ENCODE results near the gene NCOA3.

Gene NCOA3

DNA sequence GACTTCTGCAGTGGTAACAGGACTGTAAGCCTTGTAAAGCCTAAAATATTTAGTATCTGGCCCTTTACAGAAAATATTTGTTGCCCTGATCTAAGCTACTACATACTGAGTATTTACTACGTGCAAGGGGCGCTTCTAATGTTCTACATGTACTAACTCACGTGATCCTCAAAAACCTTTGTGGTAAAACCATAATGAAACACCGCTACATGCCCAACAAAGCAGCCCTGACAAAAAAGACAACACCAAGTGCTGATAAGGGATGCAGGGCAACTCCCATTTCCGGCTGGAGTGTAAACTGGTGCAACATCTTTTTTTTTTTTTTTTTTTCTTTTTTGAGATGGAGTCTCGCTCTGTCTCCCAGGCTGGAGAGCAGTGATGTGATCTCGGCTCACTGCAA is 198.6 kb downstream of the NCOA3 start:
- TF ChIP-seq TAF1 (IDR thresholded peaks at IDR 0.05; ENCODE audit: low read depth) (no peak), TEAD4 (IDR thresholded peaks at IDR 0.05) (no peak), ZBTB7A (IDR thresholded peaks at IDR 0.05; ENCODE audit: low read depth) (no peak), CEBPB (IDR thresholded peaks at IDR 0.05) (no peak), NFIC (IDR thresholded peaks at IDR 0.05) (no peak)
- TF ChIP-seq, protein P1, sequence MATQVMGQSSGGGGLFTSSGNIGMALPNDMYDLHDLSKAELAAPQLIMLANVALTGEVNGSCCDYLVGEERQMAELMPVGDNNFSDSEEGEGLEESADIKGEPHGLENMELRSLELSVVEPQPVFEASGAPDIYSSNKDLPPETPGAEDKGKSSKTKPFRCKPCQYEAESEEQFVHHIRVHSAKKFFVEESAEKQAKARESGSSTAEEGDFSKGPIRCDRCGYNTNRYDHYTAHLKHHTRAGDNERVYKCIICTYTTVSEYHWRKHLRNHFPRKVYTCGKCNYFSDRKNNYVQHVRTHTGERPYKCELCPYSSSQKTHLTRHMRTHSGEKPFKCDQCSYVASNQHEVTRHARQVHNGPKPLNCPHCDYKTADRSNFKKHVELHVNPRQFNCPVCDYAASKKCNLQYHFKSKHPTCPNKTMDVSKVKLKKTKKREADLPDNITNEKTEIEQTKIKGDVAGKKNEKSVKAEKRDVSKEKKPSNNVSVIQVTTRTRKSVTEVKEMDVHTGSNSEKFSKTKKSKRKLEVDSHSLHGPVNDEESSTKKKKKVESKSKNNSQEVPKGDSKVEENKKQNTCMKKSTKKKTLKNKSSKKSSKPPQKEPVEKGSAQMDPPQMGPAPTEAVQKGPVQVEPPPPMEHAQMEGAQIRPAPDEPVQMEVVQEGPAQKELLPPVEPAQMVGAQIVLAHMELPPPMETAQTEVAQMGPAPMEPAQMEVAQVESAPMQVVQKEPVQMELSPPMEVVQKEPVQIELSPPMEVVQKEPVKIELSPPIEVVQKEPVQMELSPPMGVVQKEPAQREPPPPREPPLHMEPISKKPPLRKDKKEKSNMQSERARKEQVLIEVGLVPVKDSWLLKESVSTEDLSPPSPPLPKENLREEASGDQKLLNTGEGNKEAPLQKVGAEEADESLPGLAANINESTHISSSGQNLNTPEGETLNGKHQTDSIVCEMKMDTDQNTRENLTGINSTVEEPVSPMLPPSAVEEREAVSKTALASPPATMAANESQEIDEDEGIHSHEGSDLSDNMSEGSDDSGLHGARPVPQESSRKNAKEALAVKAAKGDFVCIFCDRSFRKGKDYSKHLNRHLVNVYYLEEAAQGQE (IDR thresholded peaks at IDR 0.05; ENCODE audit: low read depth) = no peak

DNA sequence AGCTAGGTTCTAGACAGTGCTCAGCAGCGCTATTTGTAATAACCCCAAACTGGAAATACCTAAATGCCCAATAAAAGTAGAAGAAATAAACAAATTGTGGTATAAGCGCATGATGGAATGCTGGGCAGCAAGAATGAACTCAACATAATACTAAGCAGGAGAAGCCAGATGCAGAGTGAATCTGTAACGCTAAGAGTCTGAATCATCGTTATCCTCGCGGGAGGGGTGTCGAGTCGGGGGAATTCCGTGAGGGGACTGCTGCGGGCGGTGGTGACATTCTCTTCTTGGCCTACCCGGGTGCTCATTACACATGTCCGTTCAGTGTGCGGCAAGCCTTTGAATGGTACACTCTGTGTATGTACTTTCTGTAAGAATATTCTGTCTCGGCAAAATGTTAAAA is 199.9 kb downstream of the NCOA3 start:
- TF ChIP-seq EGR1 (IDR thresholded peaks at IDR 0.05) = no peak
- TF ChIP-seq FOXM1 (IDR thresholded peaks at IDR 0.05; ENCODE audit: borderline replicate concordance, low read depth) = no peak
- no peak for TF ChIP-seq EP300 (IDR thresholded peaks at IDR 0.05; ENCODE audit: borderline replicate concordance)
- TF ChIP-seq, protein P2, sequence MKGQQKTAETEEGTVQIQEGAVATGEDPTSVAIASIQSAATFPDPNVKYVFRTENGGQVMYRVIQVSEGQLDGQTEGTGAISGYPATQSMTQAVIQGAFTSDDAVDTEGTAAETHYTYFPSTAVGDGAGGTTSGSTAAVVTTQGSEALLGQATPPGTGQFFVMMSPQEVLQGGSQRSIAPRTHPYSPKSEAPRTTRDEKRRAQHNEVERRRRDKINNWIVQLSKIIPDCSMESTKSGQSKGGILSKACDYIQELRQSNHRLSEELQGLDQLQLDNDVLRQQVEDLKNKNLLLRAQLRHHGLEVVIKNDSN (IDR thresholded peaks at IDR 0.05) = no peak
- TF ChIP-seq CEBPB (IDR thresholded peaks at IDR 0.05) = no peak

DNA sequence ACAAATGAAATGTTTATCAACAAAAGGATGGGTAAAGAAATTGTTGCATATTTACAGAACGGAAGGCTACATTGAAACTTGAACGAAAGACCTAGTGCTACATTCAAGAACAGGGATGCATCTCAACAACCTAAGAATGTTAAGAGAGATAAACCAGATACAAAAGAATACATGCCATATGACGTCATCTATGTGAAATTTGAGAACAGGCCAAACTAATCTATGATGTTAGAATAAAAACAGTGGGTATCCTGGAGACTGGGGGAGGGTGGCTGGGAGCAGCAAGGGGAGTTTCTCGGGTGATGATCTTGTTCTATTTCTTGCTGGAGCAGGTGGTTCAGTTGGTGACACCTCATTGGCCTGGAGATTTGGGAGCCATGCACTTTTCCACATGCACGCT is 202.1 kb downstream of the NCOA3 start:
- TF ChIP-seq EP300 (IDR thresholded peaks at IDR 0.05; ENCODE audit: borderline replicate concordance) (no peak), ZBTB7A (IDR thresholded peaks at IDR 0.05; ENCODE audit: low read depth) (no peak), RAD21 (IDR thresholded peaks at IDR 0.05; ENCODE audit: low read depth) (no peak), TAF1 (IDR thresholded peaks at IDR 0.05; ENCODE audit: low read depth) (no peak)
- TF ChIP-seq, protein P2 (IDR thresholded peaks at IDR 0.05) = no peak

DNA sequence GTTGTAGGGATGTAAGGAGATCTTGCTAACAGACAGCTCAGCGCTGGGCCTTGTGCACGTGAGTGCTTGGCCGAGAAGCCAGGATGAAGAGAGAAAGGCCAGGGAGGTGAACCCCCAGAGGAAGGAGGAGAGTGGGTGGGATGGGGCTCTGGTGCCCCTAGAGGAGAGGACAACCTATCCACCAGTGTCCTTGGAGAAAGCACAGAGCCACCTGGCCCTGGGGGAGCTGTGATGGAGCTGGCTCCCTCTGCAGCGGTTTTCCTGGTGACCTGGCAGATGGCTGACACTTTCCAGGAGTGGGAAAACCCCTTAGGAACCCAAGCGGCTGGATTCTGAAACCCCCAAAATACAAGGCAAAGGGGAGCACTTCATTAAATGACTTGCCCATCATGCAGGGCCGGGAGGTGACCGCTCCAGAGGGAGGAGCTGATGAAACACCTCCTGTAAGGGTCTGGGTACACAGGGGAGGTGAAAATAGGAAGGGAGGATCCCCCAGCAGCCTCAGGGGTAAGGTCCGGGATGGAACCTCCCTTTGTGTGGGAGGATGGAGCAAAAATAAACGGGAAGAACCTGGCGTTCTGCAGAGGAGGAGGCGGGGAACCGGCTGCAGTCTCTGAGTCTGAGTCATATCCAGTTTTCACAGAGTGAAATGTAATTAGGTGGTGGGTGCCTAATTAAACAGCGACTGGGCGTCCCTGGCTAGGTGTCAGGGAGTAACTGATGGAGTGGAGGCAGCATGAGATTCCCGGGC is 203.2 kb downstream of the NCOA3 start:
- no peak for TF ChIP-seq CEBPB (IDR thresholded peaks at IDR 0.05)
- TF ChIP-seq, protein P3, sequence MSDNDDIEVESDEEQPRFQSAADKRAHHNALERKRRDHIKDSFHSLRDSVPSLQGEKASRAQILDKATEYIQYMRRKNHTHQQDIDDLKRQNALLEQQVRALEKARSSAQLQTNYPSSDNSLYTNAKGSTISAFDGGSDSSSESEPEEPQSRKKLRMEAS (IDR thresholded peaks at IDR 0.05) = no peak
- no peak for TF ChIP-seq EP300 (IDR thresholded peaks at IDR 0.05; ENCODE audit: borderline replicate concordance)
- TF ChIP-seq TCF12 (IDR thresholded peaks at IDR 0.05; ENCODE audit: low read depth) = no peak
- no peak for TF ChIP-seq TEAD4 (IDR thresholded peaks at IDR 0.05)
- no peak for TF ChIP-seq FOXM1 (IDR thresholded peaks at IDR 0.05; ENCODE audit: borderline replicate concordance, low read depth)
- no peak for TF ChIP-seq TAF1 (IDR thresholded peaks at IDR 0.05; ENCODE audit: low read depth)
- TF ChIP-seq, protein P1 (IDR thresholded peaks at IDR 0.05; ENCODE audit: low read depth) = no peak
- no peak for TF ChIP-seq EGR1 (IDR thresholded peaks at IDR 0.05)
- no peak for TF ChIP-seq YY1 (IDR thresholded peaks at IDR 0.05; ENCODE audit: low read depth)
- TF ChIP-seq NFIC (IDR thresholded peaks at IDR 0.05) = no peak
- no peak for TF ChIP-seq RAD21 (IDR thresholded peaks at IDR 0.05; ENCODE audit: low read depth)

DNA sequence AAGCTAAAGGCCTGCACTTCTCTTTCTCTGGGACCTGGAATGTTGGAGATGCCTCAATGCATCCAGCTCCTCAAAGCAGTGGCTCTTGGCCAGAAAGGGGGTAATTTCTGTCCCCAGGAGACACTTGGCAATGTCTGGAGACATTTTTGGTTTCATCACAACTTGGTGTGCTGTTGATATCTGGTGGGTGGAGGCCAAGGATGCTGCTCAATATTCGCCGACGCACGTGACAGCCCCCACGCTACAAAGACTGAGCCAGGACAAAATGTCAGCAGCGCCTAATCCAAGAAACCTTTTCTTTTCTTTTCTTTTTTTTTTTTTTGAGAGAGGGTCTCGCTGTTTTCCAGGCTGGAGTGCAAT is 203.8 kb downstream of the NCOA3 start:
- TF ChIP-seq RAD21 (IDR thresholded peaks at IDR 0.05; ENCODE audit: low read depth) (no peak), EGR1 (IDR thresholded peaks at IDR 0.05) (no peak), TCF12 (IDR thresholded peaks at IDR 0.05; ENCODE audit: low read depth) (no peak), ZBTB7A (IDR thresholded peaks at IDR 0.05; ENCODE audit: low read depth) (no peak), NFIC (IDR thresholded peaks at IDR 0.05) (no peak), YY1 (IDR thresholded peaks at IDR 0.05; ENCODE audit: low read depth) (no peak)
- TF ChIP-seq, protein P2 (IDR thresholded peaks at IDR 0.05) = no peak

DNA sequence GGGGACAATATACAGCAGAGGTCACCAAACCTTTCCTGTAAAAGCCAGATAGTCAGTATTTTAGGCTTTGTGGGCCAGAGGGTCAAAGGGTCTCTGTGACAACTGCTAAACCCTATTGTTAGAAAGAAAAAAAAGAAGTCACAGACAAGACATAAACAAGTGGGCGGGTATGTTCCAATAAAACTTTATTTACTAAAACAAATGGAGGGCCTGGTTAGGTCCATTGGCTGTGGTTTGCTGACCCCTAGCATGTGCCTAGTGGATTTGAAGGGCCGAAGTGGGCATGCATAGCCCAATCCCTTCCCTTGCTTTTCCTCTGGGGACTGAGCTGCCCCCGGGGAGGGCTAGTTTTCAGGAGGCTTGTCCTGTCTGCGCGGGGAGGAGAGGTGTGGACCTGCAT is 204.7 kb downstream of the NCOA3 start:
- TF ChIP-seq FOXM1 (IDR thresholded peaks at IDR 0.05; ENCODE audit: borderline replicate concordance, low read depth) = no peak
- TF ChIP-seq TEAD4 (IDR thresholded peaks at IDR 0.05) = no peak
- TF ChIP-seq CEBPB (IDR thresholded peaks at IDR 0.05) = no peak
- TF ChIP-seq TAF1 (IDR thresholded peaks at IDR 0.05; ENCODE audit: low read depth) = no peak
- TF ChIP-seq, protein P3 (IDR thresholded peaks at IDR 0.05) = no peak
- no peak for TF ChIP-seq NFIC (IDR thresholded peaks at IDR 0.05)
- TF ChIP-seq YY1 (IDR thresholded peaks at IDR 0.05; ENCODE audit: low read depth) = no peak
- TF ChIP-seq, protein P1 (IDR thresholded peaks at IDR 0.05; ENCODE audit: low read depth) = no peak
- no peak for TF ChIP-seq RAD21 (IDR thresholded peaks at IDR 0.05; ENCODE audit: low read depth)
- TF ChIP-seq, protein P2 (IDR thresholded peaks at IDR 0.05) = no peak
- no peak for TF ChIP-seq EGR1 (IDR thresholded peaks at IDR 0.05)
- no peak for TF ChIP-seq TCF12 (IDR thresholded peaks at IDR 0.05; ENCODE audit: low read depth)

Measured in Ishikawa (cell line).